H1 (cell line): ENCODE results near the gene SMIM44. TPM values are rescaled to one million over a fixed set of nuclear protein-coding genes. Genes with fewer than 3 reads are reported as not detected.

Experiments
- CTCF ChIA-PET: fragments of 300-600 bp; sonication (Branson Sonifier 250); formaldehyde crosslinking; loops from one replicate; lab custom pipeline; 2021; ENCODE audit not compliant: partially characterized antibody; lab: Charles Lee
- POLR2A ChIA-PET: fragments of 300-600 bp; sonication (Branson Sonifier 250); formaldehyde crosslinking; loops from one replicate; lab custom pipeline; 2021; ENCODE audit warnings: inconsistent platforms; ENCODE audit not compliant: partially characterized antibody; lab: Charles Lee
- DNase-seq, 2 experiments: peaks; one replicate each; pipeline versions ENCODE4 v3.0.0 to v3.0.0-alpha.2; 2010 to 2022; ENCODE audit warnings: low spot score in 2 of 2, low read depth in 1 of 2, mixed read lengths in 1 of 2
- FAIRE-seq: peaks from 2 replicates; lab custom pipeline; 2011; peaks lifted over from hg19 to GRCh38; lab: Jason Lieb, UNC
- H2AFZ ChIP-seq: 2 replicates; pipeline ENCODE4 v1.8.1; 2012; ENCODE audit warnings: low read length, inconsistent platforms
- H2AK5ac ChIP-seq: 2 replicates; pipeline ENCODE4 v1.6.1; 2013; ENCODE audit warnings: low read depth, low read length
- H2BK120ac ChIP-seq: replicated peaks from 2 replicates; pipeline ENCODE3; 2013; ENCODE audit warnings: low read depth, low read length, inconsistent platforms
- H2BK12ac ChIP-seq: 2 replicates; pipeline ENCODE4 v1.6.1; 2013; ENCODE audit warnings: low read depth, low read length
- H2BK15ac ChIP-seq: 2 replicates; pipeline ENCODE4 v1.6.1; 2013; ENCODE audit warnings: low read length
- H2BK20ac ChIP-seq: 2 replicates; pipeline ENCODE4 v1.6.1; 2013; ENCODE audit warnings: low read length
- H2BK5ac ChIP-seq: 2 replicates; pipeline ENCODE4 v1.6.1; 2013; ENCODE audit warnings: low read depth, low read length
- H3K14ac ChIP-seq: 2 replicates; pipeline ENCODE4 v1.6.1; 2013; ENCODE audit warnings: inconsistent platforms; ENCODE audit not compliant: insufficient read length
- H3K18ac ChIP-seq: 2 replicates; pipeline ENCODE4 v1.6.1; 2013; ENCODE audit warnings: low read length; ENCODE audit errors: extremely low read depth
- H3K23ac ChIP-seq: 2 replicates; pipeline ENCODE4 v1.6.1; 2013; ENCODE audit warnings: inconsistent platforms; ENCODE audit not compliant: insufficient read length
- H3K23me2 ChIP-seq: 2 replicates; pipeline ENCODE4 v1.6.1; 2013; ENCODE audit warnings: low read depth, low read length
- H3K27ac ChIP-seq: 2 replicates; pipeline ENCODE4 v1.6.1; 2011; ENCODE audit warnings: low read depth, low read length, inconsistent platforms
- H3K27me3 ChIP-seq, 4 experiments: replicated peaks in 1 of 4; 1 replicate in 1 of 4; 2 replicates in 3 of 4; pipeline versions ENCODE4 v1.6.1 to v1.8.1; 2011 to 2013; ENCODE audit warnings: low read length in 3 of 4, mild to moderate bottlenecking in 3 of 4, inconsistent platforms in 2 of 4, mixed read lengths in 2 of 4, moderate library complexity in 1 of 4; ENCODE audit not compliant: control insufficient read depth in 3 of 4, insufficient read depth in 3 of 4; ENCODE audit errors: extremely low read depth in 1 of 4
- H3K36me3 ChIP-seq, 4 experiments: 2 replicates each; pipeline versions ENCODE4 v1.6.1 to v1.8.1; 2011 to 2013; ENCODE audit warnings: mild to moderate bottlenecking in 4 of 4, low read length in 3 of 4, moderate library complexity in 2 of 4, control low read depth in 1 of 4, inconsistent platforms in 1 of 4; ENCODE audit not compliant: insufficient read depth in 4 of 4, control insufficient read depth in 2 of 4
- H3K4ac ChIP-seq: replicated peaks from 2 replicates; pipeline ENCODE3; 2013; ENCODE audit warnings: low read length, low read depth, mixed read lengths, inconsistent platforms; ENCODE audit not compliant: insufficient read length
- H3K4me1 ChIP-seq, 4 experiments: replicated peaks in 1 of 4; 1 replicate in 1 of 4; 2 replicates in 3 of 4; pipeline versions ENCODE4 v1.6.1 to v1.8.1; 2011 to 2013; ENCODE audit warnings: low read length in 3 of 4, inconsistent platforms in 2 of 4, mixed read lengths in 1 of 4; ENCODE audit not compliant: insufficient read depth in 4 of 4, control insufficient read depth in 3 of 4
- H3K4me2 ChIP-seq, 2 experiments: 2 replicates each; pipeline versions ENCODE4 v1.6.1 to v1.8.1; 2011 to 2013; ENCODE audit warnings: low read depth in 2 of 2, low read length in 2 of 2, control low read depth in 1 of 2, inconsistent platforms in 1 of 2, mild to moderate bottlenecking in 1 of 2; ENCODE audit not compliant: insufficient read depth in 1 of 2
- H3K4me3 ChIP-seq, 4 experiments: fragments of 200-600, 300-600 bp in 1 of 4; sonication (generic), shearing (Covaris generic), sonication (Bioruptor Twin) in 1 of 4; 2 replicates each; pipeline versions ENCODE4 v1.5.1 to v1.8.1; 2011 to 2016; ENCODE audit warnings: low read length in 4 of 4, low read depth in 3 of 4, control low read depth in 2 of 4, inconsistent platforms in 2 of 4, mild to moderate bottlenecking in 2 of 4, mixed read lengths in 1 of 4, moderate library complexity in 1 of 4; ENCODE audit not compliant: insufficient read depth in 2 of 4; ENCODE audit errors: extremely low read depth in 1 of 4
- H3K56ac ChIP-seq: replicated peaks from 2 replicates; pipeline ENCODE3; 2013; ENCODE audit warnings: low read depth, mild to moderate bottlenecking, mixed read lengths, low read length, inconsistent platforms; ENCODE audit not compliant: insufficient read length
- H3K79me1 ChIP-seq: 2 replicates; pipeline ENCODE4 v1.6.1; 2013; ENCODE audit warnings: low read depth, low read length, control low read depth
- H3K79me2 ChIP-seq, 2 experiments: 2 replicates each; pipeline versions ENCODE4 v1.6.1 to v1.8.1; 2012 to 2013; ENCODE audit warnings: low read length in 2 of 2, mild to moderate bottlenecking in 2 of 2, inconsistent platforms in 1 of 2; ENCODE audit not compliant: insufficient read depth in 2 of 2, control insufficient read depth in 1 of 2
- H3K9ac ChIP-seq, 4 experiments: replicated peaks in 1 of 4; 1 replicate in 1 of 4; 2 replicates in 3 of 4; pipeline versions ENCODE4 v1.6.1 to v1.8.1; 2011 to 2013; ENCODE audit warnings: low read depth in 3 of 4, low read length in 3 of 4, control low read depth in 2 of 4, mild to moderate bottlenecking in 2 of 4, moderate library complexity in 2 of 4, inconsistent platforms in 1 of 4; ENCODE audit errors: extremely low read depth in 1 of 4
- H3K9me3 ChIP-seq, 2 experiments: 2 replicates each; pipeline versions ENCODE4 v1.6.1 to v1.8.1; 2012 to 2013; ENCODE audit warnings: mild to moderate bottlenecking in 2 of 2, moderate library complexity in 2 of 2, control low read depth in 1 of 2, inconsistent platforms in 1 of 2, low read depth in 1 of 2, low read length in 1 of 2, mixed read lengths in 1 of 2; ENCODE audit not compliant: insufficient read depth in 2 of 2
- H4K20me1 ChIP-seq, 2 experiments: replicated peaks in 1 of 2; 2 replicates each; pipeline versions ENCODE3 to v1.8.1; 2011 to 2013; ENCODE audit warnings: inconsistent platforms in 2 of 2, low read length in 2 of 2, mild to moderate bottlenecking in 1 of 2; ENCODE audit not compliant: insufficient read depth in 2 of 2, control insufficient read depth in 1 of 2
- H4K5ac ChIP-seq: 2 replicates; pipeline ENCODE4 v1.6.1; 2013; ENCODE audit warnings: low read length, low read depth, mixed read lengths, inconsistent platforms; ENCODE audit not compliant: insufficient read length
- H4K8ac ChIP-seq: 2 replicates; pipeline ENCODE4 v1.8.0; 2013; ENCODE audit warnings: mild to moderate bottlenecking, moderate library complexity, low read length, inconsistent platforms; ENCODE audit not compliant: insufficient read depth; ENCODE audit errors: extremely low read depth
- H4K91ac ChIP-seq: replicated peaks from 2 replicates; pipeline ENCODE3; 2013; ENCODE audit warnings: low read length, mixed read lengths, inconsistent platforms; ENCODE audit not compliant: insufficient read length
- BACH1 ChIP-seq: IDR thresholded peaks from 2 replicates; pipeline ENCODE4 v1.6.1; 2012; ENCODE audit warnings: low read length, improper control_type of control experiment
- CBX5 ChIP-seq: fragments of 300-800, 300-1000 bp; sonication (generic); IDR thresholded peaks from 2 replicates; pipeline ENCODE4 v1.7.1; 2016; ENCODE audit warnings: antibody characterized with exemption, low read length, low read depth
- JUN ChIP-seq: IDR thresholded peaks from 2 replicates; pipeline ENCODE4 v1.6.1; 2011; ENCODE audit warnings: low read depth, mild to moderate bottlenecking, improper control_type of control experiment, low read length
- PHF8 ChIP-seq: fragments of 200-600 bp; sonication (generic); conservative IDR thresholded peaks from 2 replicates; pipeline ENCODE4 v1.7.1; 2012; ENCODE audit warnings: low read depth, mild to moderate bottlenecking, inconsistent platforms, low read length, moderate library complexity
- POLR2AphosphoS5 ChIP-seq: IDR thresholded peaks from 2 replicates; pipeline ENCODE4 v1.6.1; 2011; ENCODE audit warnings: low read depth, low read length
- RNF2 ChIP-seq: fragments of 200-900, 300-1000 bp; sonication (generic); IDR thresholded peaks from 2 replicates; pipeline ENCODE4 v1.7.1; 2016; ENCODE audit warnings: borderline replicate concordance, low read depth, mild to moderate bottlenecking, antibody characterized with exemption, low read length; ENCODE audit not compliant: poor library complexity, severe bottlenecking; ENCODE audit errors: missing control alignments
- SAP30 ChIP-seq: fragments of 300-600 bp; sonication (generic); IDR thresholded peaks from 2 replicates; pipeline ENCODE4 v1.7.1; 2012; ENCODE audit warnings: low read length, moderate library complexity, mild to moderate bottlenecking, inconsistent platforms; ENCODE audit not compliant: insufficient read depth, insufficient replicate concordance
- SIN3A ChIP-seq, 2 experiments: IDR thresholded peaks in 1 of 2; conservative IDR thresholded peaks in 1 of 2; 2 replicates each; pipeline ENCODE4 v1.6.1; 2011 to 2012; ENCODE audit warnings: low read length in 2 of 2, improper control_type of control experiment in 1 of 2, low read depth in 1 of 2, mild to moderate bottlenecking in 1 of 2
- SRF ChIP-seq: IDR thresholded peaks from 2 replicates; pipeline ENCODE4 v1.6.1; 2011; ENCODE audit warnings: mild to moderate bottlenecking, low read depth, low read length, moderate library complexity
- TAF1 ChIP-seq: IDR thresholded peaks from 2 replicates; pipeline ENCODE4 v1.6.1; 2011; ENCODE audit warnings: mild to moderate bottlenecking, low read depth, low read length
- WGBS, 2 experiments: shearing (Covaris generic) in 1 of 2; methylation state at CpG; one replicate each; pipeline versions ENCODE4 v1.1.6 to v1.1.7; 2013 to 2015; ENCODE audit warnings: low lambda C conversion rate in 2 of 2, mixed read lengths in 2 of 2, inconsistent platforms in 1 of 2, low coverage in 1 of 2, missing lambda C conversion rate in 1 of 2; ENCODE audit not compliant: insufficient replicate concordance in 2 of 2, insufficient coverage in 1 of 2, insufficient read length in 1 of 2; ENCODE audit errors: extremely low coverage in 1 of 2, missing lambda C conversion rate in 1 of 2; 5-methylcytosine and 5-hydroxymethylcytosine counted together
- polyA plus RNA-seq, 7 experiments: library from polyadenylated mRNA; depleted of rRNA in 3 of 7; stranded (reverse) in 5 of 7; unstranded in 2 of 7; fragments of >200 nt in 5 of 7; fragments of 200-250 nt in 2 of 7; gene quantifications; 1 replicate in 5 of 7; 2 replicates in 1 of 7; 4 replicates in 1 of 7; pipeline versions ENCODE4 v1.2.1 to v1.2.3, GENCODE V29; 2011 to 2013; ENCODE audit warnings: missing spikeins in 2 of 7, mixed read lengths in 2 of 7
- total RNA-seq: library from RNA; stranded (reverse); fragmentation: NEBNext Ultra II Directional; extraction: Animal tissue kit (Norgen Biotek cat#: 25700); gene quantifications from 2 replicates; pipeline ENCODE4 v1.2.1, GENCODE V29; 2021

SMIM44 gene
- total and polyA plus RNA-seq, 2 of the 8 experiments (the other 6 are each of a cell fraction or from before 2014, with no cell fraction given) = not detected

GRCh38 chr19:3505598-3506383, 22.6 kb upstream of the SMIM44 start, which contains the start of gene FZR1:
TSS of gene FZR1 (plus strand) at chr19:3506311. CDS start at chr19:3522990, 16,679 bp downstream.
- Histone ChIP-seq H3K18ac (peak within 1 kb of the TSS; percentile 93), H3K14ac (no peak within 1 kb of the TSS), H3K79me1 (peaks cover 15% of the 10 kb centered on the region), H3K23me2 (peaks cover 18% of the 10 kb centered on the region), H3K56ac (peak within 1 kb of the TSS; percentile 86), H2AK5ac (no peak within 1 kb of the TSS), H3K27ac (peak within 1 kb of the TSS; percentile 90), H3K4me3 (peak within 1 kb of the TSS; percentile 44 to 98 (median 58)), H4K91ac (peak within 1 kb of the TSS; percentile 98), H4K8ac (peak within 1 kb of the TSS; percentile 95), H3K79me2 (peaks cover 0 to 25% of the 10 kb centered on the region in 2 experiments; a peak in 2 of 4 replicates), H3K9me3 (no peaks in the 10 kb centered on the region), H3K9ac (peak within 1 kb of the TSS; percentile 6 to 73 (median 58)), H4K5ac (peak within 1 kb of the TSS; percentile 99), H2BK120ac (peak within 1 kb of the TSS; percentile 95), H2BK15ac (0 out of 2 replicates have a peak within 1 kb of the TSS, but pooled peaks have one; percentile 18), H3K36me3 (no peaks in the 10 kb centered on the region; a peak in 2 of 8 replicates), H2BK12ac (peak within 1 kb of the TSS; percentile 75; the same call in 1 of the 2 replicates), H3K23ac (peak within 1 kb of the TSS; percentile 28), H2BK5ac (peak within 1 kb of the TSS; percentile 96), H2BK20ac (no peak within 1 kb of the TSS), H3K4ac (peak within 1 kb of the TSS; percentile 85), H3K4me1 (peaks cover 0 to 9% (median 7%) of the 10 kb centered on the region in 4 experiments; a peak in 3 of 7 replicates), H2AFZ (peak within 1 kb of the TSS; percentile 37; the same call in 1 of the 2 replicates), H3K4me2 (peak within 1 kb of the TSS; percentile 95 to 99), H3K27me3 (no peaks in the 10 kb centered on the region), H4K20me1 (peaks cover 13 to 21% of the 10 kb centered on the region in 2 experiments)
- DNase-seq (peak; percentile 93 to 98), FAIRE-seq (peak; percentile 24)
- POLR2A ChIA-PET = interaction anchor here (0.9 to 1.5 kb wide), 4 partner anchors 9 to 33 kb away, joined by 3 to 6 read pairs (median 4); partner anchors contain the start of gene TEKTIP1
- 4% methylated on average over 66 of the region's 79 CpGs; no CpG with 5 or more reads in 1 of the 2 experiments for WGBS, 2 experiments
- CTCF ChIA-PET = no interaction called here
- TF ChIP-seq SIN3A (conservative IDR thresholded peaks at IDR 0.05 in 1 of 2, IDR thresholded peaks at IDR 0.05 in 1 of 2; ENCODE audit: low read depth in 1 of 2, low read length in 2 of 2) (peak; percentile 83 to 92; a peak in 3 of 4 replicates), BACH1 (peak; percentile 91), JUN (no peak), POLR2AphosphoS5 (peak; percentile 59; the same call in 1 of the 2 replicates), RNF2 (no peak), TAF1 (peak; percentile 39; the same call in 1 of the 2 replicates), SAP30 (peak; percentile 96), SRF (no peak), PHF8 (peak; percentile 28; the same call in 1 of the 2 replicates), CBX5 (no peak)
